HG02840 (cell line): ENCODE results near the gene ZNF506.
"Not testable (repeated sequence)": the region's sequence is repeated elsewhere in the genome, so short reads cannot be mapped to it uniquely, and the experiment has no call there.

Source experiments
- ATAC-seq: cut with Tn5 transposase; IDR thresholded peaks from one replicate; pipeline ENCODE4 v1.9.1; 2021; ENCODE audit warnings: mild to moderate bottlenecking, moderate library complexity, moderate number of reproducible peaks; ENCODE audit not compliant: unreplicated experiment, low FRiP score

ZNF506 gene

GRCh38 chr19:19746286-19747213, 75.0 kb downstream of the ZNF506 start:
- ATAC-seq, result no peak

- no peak for ATAC-seq
These were observed 75.9 kb downstream of the ZNF506 start for GRCh38 chr19:19745496-19746285.

- ATAC-seq, result no peak
These were observed 76.9 kb downstream of the ZNF506 start for GRCh38 chr19:19744641-19745040.

DNA sequence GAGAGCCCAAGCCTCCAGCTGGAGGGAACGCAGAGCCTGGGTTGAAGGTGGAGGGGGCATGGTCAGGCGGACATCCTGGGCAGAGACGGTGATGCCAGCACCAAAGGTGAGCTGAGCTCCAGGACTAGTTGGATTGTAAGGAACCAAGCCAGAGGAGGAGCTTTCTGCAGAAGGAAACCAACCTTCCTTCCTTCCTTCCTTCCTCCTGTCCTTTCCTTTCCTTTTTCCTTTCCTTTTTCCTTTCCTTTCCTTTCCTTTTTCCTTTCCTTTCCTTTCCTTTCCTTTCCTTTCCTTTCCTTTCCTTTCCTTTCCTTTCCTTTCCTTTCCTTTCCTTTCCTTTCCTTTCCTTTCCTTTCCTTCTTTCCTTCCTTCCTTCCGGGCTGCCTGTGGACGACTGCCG, 77.6 kb downstream of the ZNF506 start:
- ATAC-seq, result not testable (repeated sequence)

GRCh38 chr19:19743176-19743575, 78.4 kb downstream of the ZNF506 start:
- no peak for ATAC-seq

- no peak for ATAC-seq
These were observed 78.8 kb downstream of the ZNF506 start for GRCh38 chr19:19742773-19743172.
